MM.1S (cell line): ENCODE data around the gene CCSER1.
"Not testable (repeated sequence)": the region's sequence is repeated elsewhere in the genome, so short reads cannot be mapped to it uniquely, and the experiment has no call there.

Experiments used
- DNase-seq: peaks from one replicate; pipeline ENCODE4 v3.0.0-alpha.2; 2015
- H2AFZ ChIP-seq: fragments of 300-600 bp; sonication (generic); 2 replicates; pipeline ENCODE4 v1.6.0; 2016; ENCODE audit warnings: antibody characterized with exemption, low read length
- H3F3A ChIP-seq: fragments of 300-600 bp; sonication (generic); 2 replicates; pipeline ENCODE4 v1.6.1; 2016; ENCODE audit warnings: mild to moderate bottlenecking, antibody characterized with exemption, low read length, moderate library complexity, mixed read lengths; ENCODE audit not compliant: insufficient read depth
- H3K27ac ChIP-seq: fragments of 300-600 bp; sonication (generic); 2 replicates; pipeline ENCODE4 v1.5.1; 2016; ENCODE audit warnings: mild to moderate bottlenecking, low read length
- H3K27me3 ChIP-seq: fragments of 300-600 bp; sonication (generic); replicated peaks from 2 replicates; pipeline ENCODE4 v1.6.0; 2016; ENCODE audit warnings: low read length; ENCODE audit not compliant: insufficient read depth
- H3K36me3 ChIP-seq: fragments of 300-600 bp; sonication (generic); replicated peaks from 2 replicates; pipeline ENCODE4 v1.6.1; 2016; ENCODE audit warnings: mild to moderate bottlenecking, low read length, mixed read lengths; ENCODE audit not compliant: insufficient read depth
- H3K4me1 ChIP-seq: fragments of 300-600 bp; sonication (generic); 2 replicates; pipeline ENCODE4 v1.6.1; 2016; ENCODE audit warnings: low read length, mixed read lengths
- H3K4me2 ChIP-seq: fragments of 300-600 bp; sonication (generic); 2 replicates; pipeline ENCODE4 v1.6.0; 2016; ENCODE audit warnings: low read depth, low read length
- H3K4me3 ChIP-seq: fragments of 300-600 bp; sonication (generic); 2 replicates; pipeline ENCODE4 v1.5.1; 2016; ENCODE audit warnings: low read length, mixed read lengths
- H3K79me2 ChIP-seq: fragments of 300-600 bp; sonication (generic); 2 replicates; pipeline ENCODE4 v1.6.1; 2016; ENCODE audit warnings: mixed run types, low read length, mixed read lengths
- H3K9ac ChIP-seq: fragments of 300-600 bp; sonication (generic); 2 replicates; pipeline ENCODE4 v1.6.1; 2016; ENCODE audit warnings: low read length, mixed read lengths
- H3K9me2 ChIP-seq: fragments of 300-600 bp; sonication (generic); replicated peaks from 2 replicates; pipeline ENCODE4 v1.6.1; 2016; ENCODE audit warnings: mild to moderate bottlenecking, low read length, mixed read lengths; ENCODE audit not compliant: insufficient read depth
- H3K9me3 ChIP-seq: fragments of 300-600 bp; sonication (generic); replicated peaks from 2 replicates; pipeline ENCODE4 v1.6.1; 2016; ENCODE audit warnings: mild to moderate bottlenecking, low read length, mixed read lengths; ENCODE audit not compliant: insufficient read depth
- H4K20me1 ChIP-seq: fragments of 300-600 bp; sonication (generic); 2 replicates; pipeline ENCODE4 v1.6.1; 2016; ENCODE audit warnings: mild to moderate bottlenecking, low read length, moderate library complexity, mixed read lengths; ENCODE audit not compliant: insufficient read depth
- EZH2 ChIP-seq: fragments of 300-600 bp; sonication (generic); optimal IDR thresholded peaks from 2 replicates; pipeline ENCODE3; 2017; ENCODE audit warnings: low read depth, mild to moderate bottlenecking, antibody characterized with exemption, low read length, mixed read lengths
- EZH2phosphoT487 ChIP-seq: fragments of 300-600 bp; sonication (generic); IDR thresholded peaks from 2 replicates; pipeline ENCODE4 v1.6.1; 2018; ENCODE audit warnings: antibody characterized with exemption, low read length
- TF ChIP-seq, protein P1 (sequence below): fragments of 300-600 bp; sonication (generic); IDR thresholded peaks from 2 replicates; pipeline ENCODE4 v1.5.1; 2016; ENCODE audit warnings: antibody characterized with exemption, low read length, mixed read lengths

CCSER1 gene

DNA sequence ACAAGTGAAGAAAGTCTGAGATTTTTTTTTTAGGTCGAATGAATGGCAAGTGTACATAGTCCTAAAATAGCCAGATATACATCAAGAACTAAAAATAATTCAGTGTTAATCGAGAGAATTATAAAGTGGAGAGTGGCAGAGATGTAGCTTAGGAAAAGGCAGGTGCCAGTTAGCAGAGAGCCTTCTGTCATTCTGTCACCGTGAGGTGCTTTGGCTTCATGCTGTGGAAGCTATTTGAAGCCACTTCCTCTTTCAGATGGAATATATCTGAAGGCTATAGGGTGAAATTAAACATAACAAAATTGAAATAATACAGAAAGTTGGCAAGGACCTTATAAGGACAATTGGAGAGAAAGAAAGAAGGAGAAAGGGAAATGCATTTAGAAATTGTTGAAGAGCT, 756.3 kb downstream of the CCSER1 start:
- no peaks in the 10 kb centered on the region for H3K4me1 ChIP-seq
- no peaks in the 10 kb centered on the region for H4K20me1 ChIP-seq
- no peak for DNase-seq
- H3K9ac ChIP-seq, result no peak overlapping the region
- no peak overlapping the region for H3K27ac ChIP-seq
- H3K36me3 ChIP-seq, result no peaks in the 10 kb centered on the region
- no peaks in the 10 kb centered on the region for H3K27me3 ChIP-seq
- H3K4me2 ChIP-seq, result no peak overlapping the region
- H3K9me3 ChIP-seq, result no peaks in the 10 kb centered on the region
- no peaks in the 10 kb centered on the region for H3F3A ChIP-seq
- no peaks in the 10 kb centered on the region for H3K79me2 ChIP-seq
- no peak overlapping the region for H2AFZ ChIP-seq
- no peak overlapping the region for H3K4me3 ChIP-seq
- H3K9me2 ChIP-seq, result no peaks in the 10 kb centered on the region
- no peak for TF ChIP-seq EZH2
- TF ChIP-seq, protein P1, sequence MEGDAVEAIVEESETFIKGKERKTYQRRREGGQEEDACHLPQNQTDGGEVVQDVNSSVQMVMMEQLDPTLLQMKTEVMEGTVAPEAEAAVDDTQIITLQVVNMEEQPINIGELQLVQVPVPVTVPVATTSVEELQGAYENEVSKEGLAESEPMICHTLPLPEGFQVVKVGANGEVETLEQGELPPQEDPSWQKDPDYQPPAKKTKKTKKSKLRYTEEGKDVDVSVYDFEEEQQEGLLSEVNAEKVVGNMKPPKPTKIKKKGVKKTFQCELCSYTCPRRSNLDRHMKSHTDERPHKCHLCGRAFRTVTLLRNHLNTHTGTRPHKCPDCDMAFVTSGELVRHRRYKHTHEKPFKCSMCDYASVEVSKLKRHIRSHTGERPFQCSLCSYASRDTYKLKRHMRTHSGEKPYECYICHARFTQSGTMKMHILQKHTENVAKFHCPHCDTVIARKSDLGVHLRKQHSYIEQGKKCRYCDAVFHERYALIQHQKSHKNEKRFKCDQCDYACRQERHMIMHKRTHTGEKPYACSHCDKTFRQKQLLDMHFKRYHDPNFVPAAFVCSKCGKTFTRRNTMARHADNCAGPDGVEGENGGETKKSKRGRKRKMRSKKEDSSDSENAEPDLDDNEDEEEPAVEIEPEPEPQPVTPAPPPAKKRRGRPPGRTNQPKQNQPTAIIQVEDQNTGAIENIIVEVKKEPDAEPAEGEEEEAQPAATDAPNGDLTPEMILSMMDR, result no peak
- TF ChIP-seq EZH2phosphoT487, result no peak

DNA sequence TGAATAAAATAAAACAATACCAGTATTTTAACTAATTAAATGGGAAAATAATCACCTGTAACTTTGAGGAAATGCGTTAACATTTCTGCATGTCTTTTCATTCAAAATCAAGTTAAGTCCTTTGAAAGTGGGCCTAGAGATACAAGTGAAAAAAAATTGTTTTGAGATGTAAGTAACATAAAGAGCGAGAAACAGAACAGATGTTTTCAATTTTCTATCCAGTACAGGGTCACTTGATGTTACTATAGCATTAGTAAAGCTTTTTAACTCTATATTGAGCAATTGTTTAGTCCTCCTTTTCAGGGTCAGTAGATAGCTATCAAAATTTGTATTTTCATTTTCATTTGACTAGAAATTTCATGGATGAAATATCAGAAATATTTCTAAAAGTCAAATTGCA, 761.4 kb downstream of the CCSER1 start:
- no peaks in the 10 kb centered on the region for H3F3A ChIP-seq
- no peaks in the 10 kb centered on the region for H3K27me3 ChIP-seq
- no peaks in the 10 kb centered on the region for H3K9me2 ChIP-seq
- no peak for DNase-seq
- TF ChIP-seq EZH2 (no peak), EZH2phosphoT487 (no peak)
- TF ChIP-seq, protein P1, result no peak
- no peak overlapping the region for H2AFZ ChIP-seq
- H3K4me1 ChIP-seq, result no peaks in the 10 kb centered on the region
- no peaks in the 10 kb centered on the region for H3K9me3 ChIP-seq
- no peak overlapping the region for H3K27ac ChIP-seq
- H3K4me2 ChIP-seq, result no peak overlapping the region
- no peaks in the 10 kb centered on the region for H3K36me3 ChIP-seq
- no peaks in the 10 kb centered on the region for H4K20me1 ChIP-seq
- no peak overlapping the region for H3K9ac ChIP-seq
- no peaks in the 10 kb centered on the region for H3K79me2 ChIP-seq
- no peak overlapping the region for H3K4me3 ChIP-seq

DNA sequence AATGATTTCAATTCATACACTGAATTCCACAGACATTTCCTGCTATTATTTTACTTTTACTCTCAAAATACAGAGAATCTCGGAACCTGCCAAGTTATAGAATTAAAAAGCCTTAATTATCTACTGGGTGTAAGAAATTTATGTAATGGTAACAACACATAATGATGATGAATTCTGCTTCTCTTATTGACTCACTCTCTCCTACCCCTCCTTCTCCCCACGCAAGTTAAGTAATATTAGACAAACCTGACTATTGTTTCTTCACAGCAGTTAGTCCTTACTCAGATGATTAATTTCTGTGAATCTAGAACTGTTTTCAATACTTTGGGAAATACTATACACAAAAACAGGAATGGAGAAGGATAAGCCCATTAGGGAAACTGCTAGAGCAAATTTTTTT, 762.0 kb downstream of the CCSER1 start:
- no peak for TF ChIP-seq EZH2
- no peak for TF ChIP-seq EZH2phosphoT487
- TF ChIP-seq, protein P1, result no peak
- no peaks in the 10 kb centered on the region for H3K9me3 ChIP-seq
- H3K79me2 ChIP-seq, result no peaks in the 10 kb centered on the region
- no peak overlapping the region for H3K9ac ChIP-seq
- H3K27me3 ChIP-seq, result no peaks in the 10 kb centered on the region
- H3K4me3 ChIP-seq, result no peak overlapping the region
- H3K4me1 ChIP-seq, result no peaks in the 10 kb centered on the region
- no peaks in the 10 kb centered on the region for H3K9me2 ChIP-seq
- H2AFZ ChIP-seq, result no peak overlapping the region
- no peak overlapping the region for H3K4me2 ChIP-seq
- DNase-seq, result no peak
- no peaks in the 10 kb centered on the region for H3K36me3 ChIP-seq
- no peak overlapping the region for H3K27ac ChIP-seq
- no peaks in the 10 kb centered on the region for H4K20me1 ChIP-seq
- H3F3A ChIP-seq, result no peaks in the 10 kb centered on the region

DNA sequence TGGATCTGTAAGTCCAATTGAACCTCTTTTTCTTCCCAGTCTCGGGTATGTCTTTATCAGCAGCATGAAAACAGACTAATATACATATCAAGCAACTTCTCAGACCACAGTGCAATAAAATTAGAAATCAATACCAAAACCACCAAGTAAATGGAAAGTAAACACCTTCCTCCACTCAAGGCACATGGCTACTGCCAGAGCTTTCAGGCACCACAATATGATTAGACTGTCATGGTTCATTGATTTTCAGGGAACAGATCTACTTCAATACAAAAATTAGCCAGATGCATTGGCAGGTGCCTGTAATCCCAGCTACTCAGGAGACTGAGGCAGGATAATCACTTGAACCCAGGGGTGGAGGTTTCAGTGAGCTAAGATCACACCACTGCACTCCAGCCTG, 776.2 kb downstream of the CCSER1 start:
- H3K9ac ChIP-seq, H3K27me3 ChIP-seq, H3K9me3 ChIP-seq, H4K20me1 ChIP-seq, H3K36me3 ChIP-seq, H3K79me2 ChIP-seq, H3F3A ChIP-seq, H3K9me2 ChIP-seq, H3K4me1 ChIP-seq, H2AFZ ChIP-seq, H3K27ac ChIP-seq, DNase-seq, H3K4me3 ChIP-seq: not testable (repeated sequence)
- H3K4me2 ChIP-seq, result peak overlapping the region; percentile 10; the same call in 1 of the 2 replicates
